HAP-1 (cell line): Measurements from ENCODE around the gene CLRN3.

ENCODE experiments used
- DNase-seq, 2 experiments: peaks; one replicate each; pipeline ENCODE4 v3.0.0-alpha.2; 2016 to 2020; ENCODE audit warnings: low spot score in 2 of 2
- H3K27me3 ChIP-seq: fragments of 250-450 bp; sonication (Bioruptor Pico); 2 replicates; pipeline ENCODE4 v1.5.1; 2020; ENCODE audit warnings: low read depth, mild to moderate bottlenecking, moderate library complexity
- H3K36me3 ChIP-seq: fragments of 250-450 bp; sonication (Bioruptor Pico); replicated peaks from 2 replicates; pipeline ENCODE4 v1.5.1; 2020; ENCODE audit warnings: mild to moderate bottlenecking
- H3K4me1 ChIP-seq: fragments of 250-450 bp; sonication (Bioruptor Pico); 2 replicates; pipeline ENCODE4 v1.5.1; 2020; ENCODE audit warnings: mild to moderate bottlenecking
- H3K4me3 ChIP-seq: fragments of 250-450 bp; sonication (Bioruptor Pico); 2 replicates; pipeline ENCODE4 v1.5.1; 2020; ENCODE audit warnings: mild to moderate bottlenecking, moderate library complexity
- H3K9me3 ChIP-seq: fragments of 250-450 bp; sonication (Bioruptor Pico); 2 replicates; pipeline ENCODE4 v1.5.1; 2020; ENCODE audit warnings: mild to moderate bottlenecking, moderate library complexity
- in situ Hi-C: fragments of 300-500 bp; cut with MboI; formaldehyde crosslinking; loops from 3 replicates; pipeline ENCODE4 v1.14.3; 2020; ENCODE audit warnings: low sequenced_read_pairs, inconsistent platforms, mixed read lengths

CLRN3 gene

DNA sequence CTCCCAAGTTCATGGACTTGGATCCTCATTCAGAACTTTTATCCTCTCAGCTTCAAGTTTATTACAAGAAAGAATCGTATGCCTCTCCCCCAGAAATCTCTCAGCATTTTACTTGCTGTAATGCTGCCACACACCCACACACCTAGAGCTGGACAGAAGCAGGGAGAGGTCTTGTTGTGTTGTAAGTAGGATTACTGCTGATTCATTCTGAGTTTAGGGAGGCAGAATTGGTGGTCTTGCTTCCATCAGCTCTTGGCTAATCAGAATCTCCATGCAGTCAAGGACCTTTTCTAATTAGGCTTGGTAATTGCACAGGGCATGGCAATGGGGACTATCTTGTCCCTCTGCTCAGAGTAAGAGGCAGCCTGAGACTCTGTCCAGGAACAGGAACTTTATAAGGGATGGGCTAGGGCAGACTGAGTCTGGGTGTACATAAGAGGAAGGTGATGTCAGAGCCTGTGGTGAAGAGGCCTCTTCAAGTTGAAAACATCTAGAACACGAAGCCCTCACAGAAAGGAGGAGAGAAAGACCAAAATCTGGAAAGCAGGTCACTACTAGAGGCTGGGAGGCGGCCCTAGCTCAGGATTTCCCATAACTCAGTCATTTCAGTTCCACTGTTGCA is 7.1 kb upstream of the CLRN3 start:
- Histone ChIP-seq H3K36me3 (no peaks in the 10 kb centered on the region), H3K9me3 (no peaks in the 10 kb centered on the region), H3K27me3 (no peaks in the 10 kb centered on the region; the same call in 1 of the 2 replicates), H3K4me1 (no peaks in the 10 kb centered on the region), H3K4me3 (no peak overlapping the region)
- DNase-seq = no peak
- in situ Hi-C loops = no loop called here

DNA sequence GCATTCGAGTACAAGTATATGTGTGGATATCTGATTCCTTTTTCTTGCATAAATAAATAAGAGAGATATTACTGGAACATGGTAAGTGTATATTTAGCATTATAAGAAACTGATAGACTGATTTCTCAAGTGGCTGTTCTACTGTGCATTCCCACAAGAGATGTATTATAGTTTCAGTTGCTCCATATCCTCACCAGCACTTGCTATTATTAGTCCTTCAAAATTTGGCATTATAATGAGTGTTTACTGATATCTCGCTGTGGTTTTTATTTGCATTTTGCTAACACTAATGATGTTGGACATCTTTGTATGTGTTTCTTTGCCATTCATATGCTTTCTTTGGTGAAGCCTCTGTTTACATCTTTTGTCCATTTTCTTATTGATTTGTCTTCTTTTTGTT is 4.4 kb upstream of the CLRN3 start:
- Histone ChIP-seq H3K4me1 (no peaks in the 10 kb centered on the region), H3K9me3 (no peaks in the 10 kb centered on the region), H3K27me3 (peaks cover 4% of the 10 kb centered on the region; the same call in 1 of the 2 replicates), H3K4me3 (no peak overlapping the region), H3K36me3 (no peaks in the 10 kb centered on the region)
- no peak for DNase-seq
- in situ Hi-C loops = no loop called here

DNA sequence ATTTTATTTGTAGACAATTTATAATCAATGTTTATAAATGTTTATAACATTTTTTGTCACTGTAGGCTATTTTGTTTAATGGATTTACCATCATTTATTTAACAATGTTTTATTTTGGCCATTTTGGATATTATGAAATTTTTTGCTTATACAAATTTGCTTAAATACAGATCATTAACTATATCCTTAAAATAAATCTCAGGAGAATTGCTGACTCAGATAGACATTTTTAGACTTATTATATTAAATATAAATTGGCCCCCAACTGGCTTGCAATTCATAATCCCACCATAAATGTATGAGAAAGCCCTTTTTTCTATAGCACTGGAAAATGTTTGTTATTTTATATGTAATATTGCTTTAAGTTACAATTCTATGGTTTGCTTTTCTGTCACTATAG is 3.8 kb upstream of the CLRN3 start:
- Histone ChIP-seq H3K27me3 (peaks cover 4% of the 10 kb centered on the region; the same call in 1 of the 2 replicates), H3K36me3 (no peaks in the 10 kb centered on the region), H3K4me3 (no peak overlapping the region), H3K4me1 (no peaks in the 10 kb centered on the region), H3K9me3 (no peaks in the 10 kb centered on the region)
- in situ Hi-C loops = no loop called here
- no peak for DNase-seq

GRCh38 chr10:127894146-127894545 is 1.4 kb upstream of the CLRN3 start:
- peaks cover 4% of the 10 kb centered on the region; the same call in 1 of the 2 replicates for H3K27me3 ChIP-seq
- H3K4me3 ChIP-seq = no peak overlapping the region
- H3K9me3 ChIP-seq = no peaks in the 10 kb centered on the region
- H3K36me3 ChIP-seq = no peaks in the 10 kb centered on the region
- no peaks in the 10 kb centered on the region for H3K4me1 ChIP-seq
- in situ Hi-C loops = no loop called here
- no peak for DNase-seq

GRCh38 chr10:127890832-127891334 is 1.9 kb downstream of the CLRN3 start:
- no peaks in the 10 kb centered on the region for H3K9me3 ChIP-seq
- H3K27me3 ChIP-seq = peaks cover 4% of the 10 kb centered on the region; the same call in 1 of the 2 replicates
- in situ Hi-C loops = no loop called here
- H3K4me3 ChIP-seq = no peak overlapping the region
- no peaks in the 10 kb centered on the region for H3K36me3 ChIP-seq
- H3K4me1 ChIP-seq = no peaks in the 10 kb centered on the region
- DNase-seq = no peak

DNA sequence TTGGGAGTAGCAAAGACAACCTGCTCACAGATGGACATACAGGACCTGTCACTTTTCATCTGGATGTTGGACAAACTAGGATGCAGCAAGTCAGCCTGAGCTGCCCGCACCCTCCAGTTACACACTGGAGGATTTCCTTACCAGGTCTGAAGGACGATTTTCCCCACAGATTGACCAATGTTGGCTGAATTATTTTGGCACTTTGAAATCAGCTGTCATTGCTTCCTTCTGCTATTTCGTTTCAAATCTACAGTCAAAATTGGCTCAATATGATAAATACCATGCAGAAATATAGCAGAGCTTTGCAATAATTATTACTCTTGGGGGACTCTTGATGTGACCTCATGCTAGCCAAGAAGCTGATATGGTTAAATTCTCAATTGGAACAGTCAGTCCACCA is 2.5 kb downstream of the CLRN3 start:
- H3K9me3 ChIP-seq = no peaks in the 10 kb centered on the region
- no peak overlapping the region for H3K4me3 ChIP-seq
- H3K27me3 ChIP-seq = peaks cover 4% of the 10 kb centered on the region; the same call in 1 of the 2 replicates
- DNase-seq = no peak
- no peaks in the 10 kb centered on the region for H3K36me3 ChIP-seq
- H3K4me1 ChIP-seq = no peaks in the 10 kb centered on the region
- in situ Hi-C loops = no loop called here

DNA sequence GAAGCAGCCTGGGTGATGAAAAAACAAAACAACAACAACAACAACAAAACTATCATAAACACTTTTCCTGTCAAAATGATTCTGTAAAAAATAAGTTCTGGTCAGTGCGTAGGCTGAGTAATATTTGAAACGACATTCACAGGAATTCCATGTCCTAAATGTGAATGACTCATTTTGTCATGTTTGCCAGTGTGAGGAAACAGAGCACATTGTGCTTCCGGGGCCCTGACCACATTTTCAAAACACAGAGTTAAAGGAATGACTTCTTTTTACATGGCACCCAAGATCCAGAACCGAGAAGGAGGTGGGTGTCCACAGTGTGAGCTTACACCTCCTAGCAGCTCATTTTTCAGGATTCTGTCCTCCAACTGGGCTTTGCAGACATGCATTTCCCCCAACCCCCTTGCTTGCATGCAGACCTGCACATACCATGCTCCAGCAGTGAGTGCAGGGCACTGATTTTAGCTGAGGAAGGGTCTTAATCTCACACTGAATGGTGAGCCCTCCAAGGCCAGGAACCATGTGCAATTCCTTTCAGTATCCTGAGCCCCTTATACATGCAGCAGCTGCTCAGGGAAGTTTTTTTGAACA is 3.0 kb downstream of the CLRN3 start:
- H3K36me3 ChIP-seq = no peaks in the 10 kb centered on the region
- in situ Hi-C loops = no loop called here
- no peak overlapping the region for H3K4me3 ChIP-seq
- DNase-seq = no peak
- no peaks in the 10 kb centered on the region for H3K4me1 ChIP-seq
- peaks cover 4% of the 10 kb centered on the region; the same call in 1 of the 2 replicates for H3K27me3 ChIP-seq
- H3K9me3 ChIP-seq = no peaks in the 10 kb centered on the region

DNA sequence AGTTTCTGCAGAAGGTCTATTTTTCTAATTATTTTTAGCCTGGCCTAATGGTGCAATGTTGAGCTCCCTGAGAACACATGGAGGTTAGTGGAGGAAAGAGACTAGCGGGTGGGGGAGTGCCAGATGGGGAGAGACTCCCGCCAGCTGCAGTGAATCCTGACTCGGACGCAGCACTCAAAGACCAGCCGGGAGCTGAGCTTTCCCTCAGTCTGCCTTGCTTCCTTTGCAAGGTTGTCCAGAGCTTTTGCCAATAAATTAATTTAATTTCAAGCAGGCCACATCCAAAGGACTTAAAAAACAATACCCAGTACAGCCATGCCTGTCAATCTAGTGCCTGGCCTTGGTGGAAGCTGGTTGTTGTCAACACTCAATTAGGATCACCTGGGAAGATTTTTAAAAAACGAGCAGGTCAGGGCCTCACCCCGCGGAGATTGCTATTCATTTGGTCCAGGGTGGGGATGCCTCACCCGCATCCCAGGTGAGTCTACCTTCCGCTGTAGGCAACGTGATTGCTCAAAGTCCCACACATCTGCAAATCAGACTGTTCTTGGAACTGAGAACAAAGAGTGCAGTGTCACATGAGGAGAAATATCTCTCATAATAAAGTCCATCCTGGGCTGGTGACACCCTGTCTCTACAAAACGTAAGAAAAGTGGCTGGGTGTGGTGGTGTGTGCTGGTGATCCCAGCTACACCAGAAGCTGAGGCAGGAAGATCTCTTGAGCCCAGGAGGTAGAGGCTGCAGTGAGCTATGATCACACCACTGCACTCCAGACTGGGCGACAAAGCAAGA is 4.0 kb downstream of the CLRN3 start:
- Histone ChIP-seq H3K27me3 (peaks cover 4% of the 10 kb centered on the region; the same call in 1 of the 2 replicates), H3K36me3 (no peaks in the 10 kb centered on the region), H3K4me1 (no peaks in the 10 kb centered on the region), H3K4me3 (no peak overlapping the region), H3K9me3 (no peaks in the 10 kb centered on the region)
- DNase-seq = no peak
- in situ Hi-C loops = no loop called here

GRCh38 chr10:127887541-127888415 is 5.0 kb downstream of the CLRN3 start:
- Histone ChIP-seq H3K36me3 (no peaks in the 10 kb centered on the region), H3K27me3 (no peaks in the 10 kb centered on the region), H3K4me3 (no peak overlapping the region), H3K4me1 (no peaks in the 10 kb centered on the region), H3K9me3 (no peaks in the 10 kb centered on the region)
- no peak for DNase-seq
- in situ Hi-C loops = no loop called here

- H3K4me3 ChIP-seq = no peak overlapping the region
- no peaks in the 10 kb centered on the region for H3K4me1 ChIP-seq
- no peaks in the 10 kb centered on the region for H3K36me3 ChIP-seq
- in situ Hi-C loops = no loop called here
- no peaks in the 10 kb centered on the region for H3K9me3 ChIP-seq
- H3K27me3 ChIP-seq = no peaks in the 10 kb centered on the region
- DNase-seq = no peak
Measured at GRCh38 chr10:127886371-127887051, 6.2 kb downstream of the CLRN3 start.

DNA sequence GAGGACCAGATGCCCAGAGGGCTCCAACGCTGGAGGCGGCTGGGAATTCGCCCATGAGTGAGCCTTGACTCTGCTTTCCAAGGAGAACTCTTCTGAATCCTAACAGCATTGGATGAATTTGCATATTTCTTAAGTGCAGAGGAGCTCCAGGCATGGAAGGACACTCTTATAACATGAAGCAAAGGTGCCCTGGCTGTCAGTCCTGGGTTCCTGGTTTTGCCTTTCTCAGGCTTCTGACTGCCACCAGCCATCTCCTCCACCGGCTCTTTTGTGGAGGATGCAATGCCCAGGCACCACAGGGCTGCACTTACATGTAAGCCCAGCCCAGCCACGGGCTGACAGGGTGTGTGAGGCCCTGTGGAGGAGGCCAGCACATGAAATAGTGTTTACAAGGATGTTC is 8.2 kb downstream of the CLRN3 start:
- Histone ChIP-seq H3K27me3 (no peaks in the 10 kb centered on the region), H3K36me3 (no peaks in the 10 kb centered on the region), H3K4me3 (no peak overlapping the region), H3K4me1 (no peaks in the 10 kb centered on the region), H3K9me3 (no peaks in the 10 kb centered on the region)
- in situ Hi-C loops = no loop called here
- no peak for DNase-seq

- Histone ChIP-seq H3K9me3 (no peaks in the 10 kb centered on the region), H3K4me1 (no peaks in the 10 kb centered on the region), H3K4me3 (no peak overlapping the region), H3K36me3 (no peaks in the 10 kb centered on the region), H3K27me3 (no peaks in the 10 kb centered on the region)
- in situ Hi-C loops = no loop called here
- no peak for DNase-seq
Measured at GRCh38 chr10:127883516-127883915, 9.2 kb downstream of the CLRN3 start.
